ENCODE data around the gene CDC27. TPM values are rescaled to one million over a fixed set of nuclear protein-coding genes. Genes with fewer than 3 reads are reported as not detected.

Gene CDC27
- polyA plus RNA-seq, 1 donor from 2014 or later = 50.1 TPM

- no peak overlapping the region for H2AFZ ChIP-seq (ENCODE audit: low read depth, low read length)
Observed at GRCh38 chr17:47223007-47223406, 33.9 kb upstream of the CDC27 start.

GRCh38 chr17:47222047-47222446 lies 33.0 kb upstream of the CDC27 start:
- H3K9ac ChIP-seq (ENCODE audit: low read length) = no peak overlapping the region
- H3K79me2 ChIP-seq (replicated peaks; ENCODE audit: insufficient read depth, low read length) = no peaks in the 10 kb centered on the region
- H3K9me2 ChIP-seq (ENCODE audit: insufficient read depth, low read length) = no peaks in the 10 kb centered on the region
- H3K9me3 ChIP-seq (ENCODE audit: low read length) = no peaks in the 10 kb centered on the region
- H3K27me3 ChIP-seq (ENCODE audit: insufficient read depth, low read depth, low read length) = no peaks in the 10 kb centered on the region
- H2AFZ ChIP-seq (ENCODE audit: low read depth, low read length) = no peak overlapping the region
- no peak overlapping the region for H3K4me2 ChIP-seq (ENCODE audit: low read length)
- no peak overlapping the region for H3K27ac ChIP-seq (ENCODE audit: low read length)
- H3K36me3 ChIP-seq (ENCODE audit: insufficient read depth, low read length) = no peaks in the 10 kb centered on the region
- no peak overlapping the region for H3K4me3 ChIP-seq (ENCODE audit: low read length)
- no peaks in the 10 kb centered on the region for H3F3A ChIP-seq (ENCODE audit: insufficient read depth, low read length, poor library complexity, severe bottlenecking)
- H4K20me1 ChIP-seq (ENCODE audit: insufficient read depth) = no peaks in the 10 kb centered on the region
- TF ChIP-seq, protein P1, sequence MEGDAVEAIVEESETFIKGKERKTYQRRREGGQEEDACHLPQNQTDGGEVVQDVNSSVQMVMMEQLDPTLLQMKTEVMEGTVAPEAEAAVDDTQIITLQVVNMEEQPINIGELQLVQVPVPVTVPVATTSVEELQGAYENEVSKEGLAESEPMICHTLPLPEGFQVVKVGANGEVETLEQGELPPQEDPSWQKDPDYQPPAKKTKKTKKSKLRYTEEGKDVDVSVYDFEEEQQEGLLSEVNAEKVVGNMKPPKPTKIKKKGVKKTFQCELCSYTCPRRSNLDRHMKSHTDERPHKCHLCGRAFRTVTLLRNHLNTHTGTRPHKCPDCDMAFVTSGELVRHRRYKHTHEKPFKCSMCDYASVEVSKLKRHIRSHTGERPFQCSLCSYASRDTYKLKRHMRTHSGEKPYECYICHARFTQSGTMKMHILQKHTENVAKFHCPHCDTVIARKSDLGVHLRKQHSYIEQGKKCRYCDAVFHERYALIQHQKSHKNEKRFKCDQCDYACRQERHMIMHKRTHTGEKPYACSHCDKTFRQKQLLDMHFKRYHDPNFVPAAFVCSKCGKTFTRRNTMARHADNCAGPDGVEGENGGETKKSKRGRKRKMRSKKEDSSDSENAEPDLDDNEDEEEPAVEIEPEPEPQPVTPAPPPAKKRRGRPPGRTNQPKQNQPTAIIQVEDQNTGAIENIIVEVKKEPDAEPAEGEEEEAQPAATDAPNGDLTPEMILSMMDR (IDR thresholded peaks at IDR 0.05; ENCODE audit: poor library complexity, severe bottlenecking) = no peak
- TF ChIP-seq EP300 (conservative IDR thresholded peaks at IDR 0.05; ENCODE audit: poor library complexity, severe bottlenecking) (no peak), MXI1 (conservative IDR thresholded peaks at IDR 0.05; ENCODE audit: poor library complexity, severe bottlenecking) (no peak), TAF1 (IDR thresholded peaks at IDR 0.05; ENCODE audit: low read depth) (no peak), POLR2AphosphoS5 (IDR thresholded peaks at IDR 0.05) (no peak), REST (IDR thresholded peaks at IDR 0.05; ENCODE audit: borderline replicate concordance) (no peak), EZH2 (IDR thresholded peaks at IDR 0.05; ENCODE audit: borderline replicate concordance, insufficient read depth, low read length, poor library complexity, severe bottlenecking) (no peak), RAD21 (conservative IDR thresholded peaks at IDR 0.05) (no peak)

More at GRCh38 chr17:47223007-47223406, 33.9 kb upstream of the CDC27 start:
- H3F3A ChIP-seq (ENCODE audit: insufficient read depth, low read length, poor library complexity, severe bottlenecking) = no peaks in the 10 kb centered on the region
- no peaks in the 10 kb centered on the region for H3K27me3 ChIP-seq (ENCODE audit: insufficient read depth, low read depth, low read length)
- H3K36me3 ChIP-seq (ENCODE audit: insufficient read depth, low read length) = no peaks in the 10 kb centered on the region
- no peak overlapping the region for H3K4me3 ChIP-seq (ENCODE audit: low read length)
- H3K4me2 ChIP-seq (ENCODE audit: low read length) = no peak overlapping the region
- H3K27ac ChIP-seq (ENCODE audit: low read length) = no peak overlapping the region
- no peak overlapping the region for H3K9ac ChIP-seq (ENCODE audit: low read length)
- H3K9me2 ChIP-seq (ENCODE audit: insufficient read depth, low read length) = no peaks in the 10 kb centered on the region
- H3K79me2 ChIP-seq (replicated peaks; ENCODE audit: insufficient read depth, low read length) = no peaks in the 10 kb centered on the region
- H3K9me3 ChIP-seq (ENCODE audit: low read length) = no peaks in the 10 kb centered on the region
- TF ChIP-seq POLR2AphosphoS5 (IDR thresholded peaks at IDR 0.05) = no peak
- TF ChIP-seq REST (IDR thresholded peaks at IDR 0.05; ENCODE audit: borderline replicate concordance) = no peak
- TF ChIP-seq, protein P1 (IDR thresholded peaks at IDR 0.05; ENCODE audit: poor library complexity, severe bottlenecking) = no peak
- TF ChIP-seq MXI1 (conservative IDR thresholded peaks at IDR 0.05; ENCODE audit: poor library complexity, severe bottlenecking) = no peak
- TF ChIP-seq EZH2 (IDR thresholded peaks at IDR 0.05; ENCODE audit: borderline replicate concordance, insufficient read depth, low read length, poor library complexity, severe bottlenecking) = no peak
- no peak for TF ChIP-seq RAD21 (conservative IDR thresholded peaks at IDR 0.05)
- TF ChIP-seq EP300 (conservative IDR thresholded peaks at IDR 0.05; ENCODE audit: poor library complexity, severe bottlenecking) = no peak
- no peak for TF ChIP-seq SMC3 (conservative IDR thresholded peaks at IDR 0.05; ENCODE audit: poor library complexity)
- no peak for TF ChIP-seq TAF1 (IDR thresholded peaks at IDR 0.05; ENCODE audit: low read depth)
- H4K20me1 ChIP-seq (ENCODE audit: insufficient read depth) = no peaks in the 10 kb centered on the region

Data from neural cell (in vitro differentiated cells).